Ovary (tissue), 3 donors: ENCODE measurements around the gene EVA1A.

Experiments
- CTCF ChIP-seq, 3 donors: fragments of 450-650 bp in 2 of 3; fragments of 200-600 bp in 1 of 3; IDR thresholded peaks; one replicate each; pipeline versions ENCODE4 v1.5.1 to v1.8.0; 2016 to 2022; ENCODE audit warnings: antibody characterized with exemption in 3 of 3, mild to moderate bottlenecking in 1 of 3
- EP300 ChIP-seq: sonication (generic); formaldehyde crosslinking; IDR thresholded peaks from one replicate; pipeline ENCODE4 v1.6.1; 2017; ENCODE audit warnings: antibody characterized with exemption
- POLR2A ChIP-seq: fragments of 450-650 bp; IDR thresholded peaks from one replicate; pipeline ENCODE4 v1.6.1; 2017; ENCODE audit warnings: antibody characterized with exemption, mild to moderate bottlenecking, moderate library complexity
- donor health status: DM: no; HTN: no; CAD: no.

GRCh38 chr2:75476761-75477160 is 84.0 kb downstream of the EVA1A start:
- no peak for TF ChIP-seq CTCF (IDR thresholded peaks at IDR 0.05)
- TF ChIP-seq POLR2A: no peak
- TF ChIP-seq EP300: no peak
